ENCODE data around the gene YWHAQ.
"Not testable (repeated sequence)": the region's sequence is repeated elsewhere in the genome, so short reads cannot be mapped to it uniquely, and the experiment has no call there.

The YWHAQ gene

DNA sequence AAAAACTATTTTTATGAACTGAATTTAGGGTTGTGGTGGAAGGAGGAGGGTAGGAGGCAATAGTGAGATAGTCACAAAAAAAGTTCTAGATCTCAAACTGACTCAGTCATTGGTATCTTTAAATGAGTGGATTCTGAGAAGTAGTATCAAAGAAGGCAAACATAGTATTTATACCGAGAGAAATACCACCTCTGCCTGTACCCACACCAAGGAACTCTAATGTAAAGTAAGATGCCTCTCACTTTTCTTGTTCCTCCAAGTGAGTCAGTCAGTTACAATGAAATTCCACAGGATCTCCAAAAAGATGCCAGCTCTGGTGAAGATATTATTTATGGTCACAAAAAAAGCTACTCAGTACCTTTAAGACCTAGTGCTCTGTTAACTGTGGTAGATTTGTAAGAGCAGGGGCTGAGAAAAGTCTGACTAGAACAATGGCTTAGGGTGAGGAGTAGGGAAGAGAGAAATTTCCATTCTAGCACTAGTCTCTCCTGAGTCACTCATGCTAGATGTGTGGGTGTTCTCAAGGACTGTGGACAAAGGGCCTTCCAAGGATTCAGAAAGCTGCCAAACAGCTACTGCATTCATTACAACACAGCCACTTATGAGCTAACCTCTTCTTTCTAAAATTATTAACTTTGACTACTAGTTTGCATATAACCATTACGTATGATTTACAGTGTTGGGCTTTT is 36.3 kb downstream of the YWHAQ start:
- no peak for DNase-seq (ENCODE audit: low read depth)

DNA sequence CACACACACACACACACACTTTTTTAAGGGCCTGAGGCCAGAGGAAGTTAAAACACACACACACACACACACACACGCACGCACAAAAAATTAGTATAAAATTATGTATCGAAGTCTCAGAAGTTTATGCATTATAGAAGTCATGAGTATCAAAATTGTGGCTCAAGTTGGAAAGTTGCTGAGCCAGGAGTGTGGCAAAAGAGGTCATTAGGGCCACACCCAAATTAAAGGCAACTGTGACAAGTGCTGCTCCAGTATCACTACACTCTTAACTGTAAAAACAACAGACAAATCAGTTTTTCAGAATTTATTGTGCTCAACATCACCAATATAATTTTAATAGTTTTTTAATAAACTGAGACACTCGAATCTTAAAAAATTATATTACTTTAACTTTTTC is 36.9 kb downstream of the YWHAQ start:
- no peak for DNase-seq (ENCODE audit: low read depth)

DNA sequence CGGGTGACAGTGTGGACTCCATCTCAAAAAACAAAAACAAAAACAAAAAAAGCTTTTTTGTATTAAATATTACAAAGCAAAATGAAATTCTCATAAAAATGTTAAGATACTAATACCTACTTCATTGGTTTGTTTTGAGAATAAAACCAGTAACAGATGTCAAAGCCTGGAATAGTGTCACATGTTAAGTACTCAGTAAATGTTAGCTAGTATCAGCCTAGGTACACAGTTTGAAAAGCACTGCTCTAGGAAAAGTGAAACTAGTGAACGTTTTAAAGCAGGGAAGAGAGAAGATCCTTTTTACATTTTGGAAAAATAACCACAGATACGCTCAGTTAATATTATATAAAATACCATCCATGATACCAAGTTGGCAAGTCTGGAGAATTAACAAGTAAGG is 38.1 kb downstream of the YWHAQ start:
- DNase-seq (ENCODE audit: low read depth), result no peak

DNA sequence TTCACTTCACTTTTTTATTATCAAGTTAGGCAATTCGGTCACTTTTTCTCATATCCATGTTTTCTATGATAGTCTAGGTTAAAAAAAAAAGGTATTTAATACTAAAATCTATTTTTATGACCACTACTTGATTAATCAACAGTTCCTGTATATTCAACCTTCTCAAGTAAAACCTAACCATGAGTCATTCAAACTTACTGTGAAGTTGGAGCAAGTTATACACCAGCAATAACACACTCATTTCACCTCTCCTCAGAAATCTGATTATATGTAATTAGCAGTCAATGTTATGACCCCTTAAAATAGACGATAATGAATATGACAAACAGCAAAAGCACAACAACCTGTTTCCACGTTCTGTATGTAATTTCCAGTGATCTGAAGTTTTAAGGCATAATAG is 40.2 kb downstream of the YWHAQ start:
- DNase-seq (ENCODE audit: low read depth), result no peak

DNA sequence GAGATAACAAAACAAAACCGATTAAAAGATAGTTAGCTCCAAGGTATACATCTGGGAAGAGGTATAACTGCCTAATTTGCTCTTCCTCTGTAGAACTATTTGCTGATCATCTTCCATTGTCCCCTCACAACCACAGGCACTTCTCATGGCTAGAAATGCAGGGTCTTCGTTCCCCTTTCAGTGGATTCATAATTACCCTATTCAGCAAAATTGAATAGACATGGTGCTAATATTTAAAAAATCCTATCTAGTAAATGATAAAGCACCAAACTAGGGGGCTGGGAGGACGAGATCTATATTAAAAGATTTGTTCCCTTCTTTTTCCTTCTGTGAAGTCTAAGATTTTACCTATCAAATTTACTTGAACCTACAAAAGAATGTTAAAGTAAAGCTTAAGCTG is 44.3 kb downstream of the YWHAQ start:
- DNase-seq (ENCODE audit: low read depth), result no peak

DNA sequence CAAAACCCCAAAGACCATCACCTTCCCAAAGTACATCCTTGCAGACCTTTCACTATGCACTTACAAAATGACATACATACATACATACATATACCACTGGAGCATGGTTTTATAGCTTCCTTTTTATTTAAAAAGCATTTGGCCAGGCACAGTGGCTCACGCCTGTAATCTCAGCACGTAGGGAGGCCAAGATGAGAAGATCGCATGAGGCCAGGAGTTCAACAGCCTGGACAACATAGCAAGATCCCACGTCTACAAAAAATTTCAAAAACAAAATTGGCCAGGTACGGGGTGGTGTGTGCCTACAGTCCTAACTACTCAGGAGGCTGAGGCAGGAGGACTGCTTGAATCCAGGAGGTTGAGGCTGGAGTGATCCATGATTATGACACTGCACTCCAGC is 45.3 kb downstream of the YWHAQ start:
- no peak for DNase-seq (ENCODE audit: low read depth)

DNA sequence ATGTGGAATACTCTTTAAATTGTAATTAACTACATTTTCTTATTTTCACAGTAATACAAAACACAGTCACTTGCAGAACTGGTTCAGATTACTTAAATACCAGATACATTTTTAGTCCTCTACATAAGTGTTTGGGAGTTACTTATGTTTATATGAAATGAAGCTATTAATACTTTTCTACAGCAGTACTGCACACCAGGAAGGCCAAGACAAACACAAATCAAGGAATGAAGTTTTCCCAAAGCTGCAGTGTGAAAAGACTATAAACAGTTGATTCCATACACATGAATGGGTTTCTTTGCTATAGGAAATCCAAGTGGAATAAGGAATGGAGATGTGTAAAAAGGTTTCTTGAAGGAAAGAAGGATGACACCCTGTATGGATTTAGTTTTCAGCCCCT is 45.9 kb downstream of the YWHAQ start:
- not testable (repeated sequence) for DNase-seq (ENCODE audit: low read depth)

DNA sequence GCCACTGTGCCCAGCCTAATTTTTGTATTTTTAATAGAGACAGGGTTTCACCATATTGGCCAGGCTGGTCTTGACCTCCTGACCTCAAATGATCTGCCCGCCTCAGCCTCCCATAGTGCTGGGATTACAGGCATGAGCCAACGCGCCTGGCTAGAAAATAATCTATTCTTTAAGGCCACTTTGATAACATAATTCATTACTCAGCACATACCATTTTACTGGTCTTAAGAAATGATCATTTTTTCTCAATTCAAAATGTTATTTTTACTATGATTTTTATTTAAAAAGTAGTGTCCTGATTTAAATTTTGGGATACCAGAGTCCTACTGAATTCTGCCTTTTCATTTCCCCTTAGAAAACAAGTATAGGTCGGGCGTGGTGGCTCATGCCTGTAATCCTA is 48.2 kb downstream of the YWHAQ start:
- no peak for DNase-seq (ENCODE audit: low read depth)

DNA sequence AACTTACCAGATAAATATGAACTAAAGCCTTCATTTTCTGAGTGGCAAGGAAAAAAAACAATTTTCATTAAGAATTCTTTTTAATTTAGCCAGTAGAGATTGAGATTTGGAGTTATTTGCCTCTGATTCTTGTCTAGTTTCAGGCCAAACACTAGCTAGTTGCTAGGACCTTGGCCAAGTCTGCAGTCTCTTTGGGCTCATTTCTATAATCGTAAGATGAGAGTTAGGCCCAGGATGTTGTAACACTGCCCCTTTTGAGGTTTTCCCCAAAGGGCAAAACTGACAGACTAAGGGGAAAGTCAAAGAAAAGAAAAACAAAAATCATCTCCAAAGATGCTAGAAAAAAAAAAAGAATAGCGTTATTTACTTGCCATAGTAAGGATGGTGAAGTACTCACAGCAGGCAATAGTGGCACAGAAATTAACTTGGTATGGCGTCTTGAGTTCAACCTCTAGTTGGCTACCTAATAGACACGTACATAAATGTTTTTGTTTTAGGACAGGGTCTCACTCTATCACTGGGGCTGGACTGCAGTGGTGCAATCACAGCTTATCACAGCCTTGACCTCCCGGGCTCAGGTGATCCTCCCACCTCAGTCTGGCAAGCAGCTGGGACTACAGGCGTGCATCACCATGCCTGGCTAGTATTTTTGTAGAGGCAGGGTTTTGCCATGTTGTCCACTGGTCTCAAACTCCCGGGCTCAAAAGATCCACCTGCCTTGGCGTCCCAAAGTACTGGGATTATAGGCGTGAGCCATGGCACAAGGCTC is 52.1 kb downstream of the YWHAQ start:
- no peak for DNase-seq (ENCODE audit: low read depth)

DNA sequence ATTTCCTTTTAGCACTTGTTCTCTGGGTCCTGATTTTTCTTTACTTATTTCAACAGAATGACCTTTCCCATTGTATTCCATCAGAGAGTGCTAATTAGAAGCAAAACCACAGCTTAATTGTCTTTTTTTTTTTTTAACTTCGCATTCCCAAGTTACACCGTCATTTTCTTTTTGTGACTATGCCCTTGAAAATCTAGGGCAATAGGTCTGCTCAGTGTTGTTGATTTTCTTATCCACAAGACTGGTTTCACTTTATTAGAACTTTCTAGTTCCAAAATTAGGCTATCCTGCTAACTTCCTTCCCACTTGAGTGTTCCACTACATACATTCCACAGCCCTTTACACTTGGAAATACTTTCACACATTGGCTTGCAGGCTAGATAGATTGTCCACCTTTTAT is 56.5 kb downstream of the YWHAQ start:
- DNase-seq (ENCODE audit: low read depth), result no peak

DNA sequence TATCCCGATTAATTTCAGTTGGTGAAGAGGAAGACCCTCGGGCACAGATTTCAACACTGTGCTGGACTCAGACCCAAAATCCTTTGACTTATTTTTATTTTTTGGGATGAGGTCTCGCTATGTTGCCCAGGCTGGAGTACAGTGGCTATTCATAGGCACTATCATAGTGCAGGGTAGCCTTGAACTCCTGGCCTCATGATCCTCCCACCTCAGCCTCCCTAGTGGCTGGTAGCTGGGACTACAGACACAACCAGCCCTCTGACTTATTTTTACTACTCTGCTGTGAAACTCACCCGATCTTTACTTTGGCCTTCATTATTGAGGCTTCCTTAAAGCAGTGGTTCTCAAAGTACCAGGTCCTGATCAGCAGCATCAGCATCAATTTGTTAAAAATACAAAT is 57.0 kb downstream of the YWHAQ start:
- DNase-seq (ENCODE audit: low read depth), result no peak

DNA sequence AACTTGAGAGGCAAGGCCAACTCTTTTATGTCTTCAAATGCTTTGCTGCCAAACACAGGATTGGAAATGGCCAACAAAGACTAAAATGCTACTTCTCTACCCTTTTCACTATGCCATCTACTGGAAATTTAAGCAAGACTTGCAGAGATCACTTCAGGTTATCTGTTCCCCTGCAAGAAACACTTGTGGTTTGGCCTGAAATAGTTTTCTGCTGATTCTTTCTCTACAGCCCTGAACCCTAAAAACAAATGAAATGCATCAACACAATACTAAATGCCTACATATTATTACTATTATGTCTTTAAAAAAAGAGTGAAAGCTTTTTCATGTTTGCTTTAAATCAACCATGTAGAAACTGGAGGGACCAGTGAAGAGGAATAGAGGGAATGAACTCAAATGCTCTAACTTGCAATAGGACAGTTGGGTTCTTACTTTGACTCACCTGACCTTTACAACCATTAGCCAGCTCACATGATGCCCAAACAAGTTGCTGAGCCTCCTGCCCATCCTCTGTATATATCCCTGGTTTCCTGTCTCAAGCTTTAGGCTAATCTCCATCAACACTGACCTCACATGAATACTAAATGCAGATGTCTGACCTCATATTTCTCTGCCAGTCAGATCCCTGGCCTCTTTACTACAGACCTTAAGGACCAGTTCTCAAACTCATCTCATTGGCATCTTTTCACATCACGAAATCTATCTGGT is 57.6 kb downstream of the YWHAQ start:
- no peak for DNase-seq (ENCODE audit: low read depth)

DNA sequence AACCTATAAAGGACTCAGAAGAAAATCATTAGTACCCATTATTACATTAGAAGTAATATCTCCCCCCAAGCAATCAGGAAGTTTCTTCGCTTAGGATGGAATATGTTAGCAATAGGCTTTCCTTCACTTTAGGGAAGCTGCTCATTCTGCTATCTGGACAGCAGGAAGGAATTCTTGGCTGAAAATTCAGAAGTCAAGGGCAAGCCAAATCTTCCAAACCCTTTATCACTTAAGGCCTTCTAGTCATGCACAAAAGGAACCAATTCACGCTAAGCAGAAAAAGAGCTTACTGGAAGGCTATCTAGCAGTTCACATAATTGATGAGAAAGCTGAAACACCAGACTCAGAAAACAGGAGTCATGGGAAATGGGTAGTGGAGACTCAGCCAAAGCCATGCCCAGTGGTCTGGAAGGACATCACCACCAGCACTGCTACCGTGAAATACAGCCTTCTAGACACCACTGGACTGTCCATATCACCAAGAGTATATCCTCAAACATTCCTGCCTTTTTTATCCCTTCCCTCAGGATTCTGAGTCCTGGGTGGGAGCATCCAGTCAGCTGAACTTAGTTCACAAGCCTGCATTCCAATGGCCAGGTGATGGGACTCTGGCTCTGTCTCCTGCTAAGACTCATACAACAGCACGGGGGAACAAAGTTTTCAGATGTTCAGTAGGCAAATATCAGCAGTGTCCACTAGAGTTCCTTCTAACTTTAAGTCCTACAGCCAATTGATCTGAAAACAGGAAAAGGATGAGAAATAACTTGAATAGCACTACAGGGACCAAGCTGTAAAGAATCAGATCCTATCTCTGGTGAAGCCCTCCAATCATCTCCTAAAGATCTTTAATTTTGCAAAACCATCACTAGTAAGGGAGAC is 60.4 kb downstream of the YWHAQ start:
- no peak for DNase-seq (ENCODE audit: low read depth)

DNA sequence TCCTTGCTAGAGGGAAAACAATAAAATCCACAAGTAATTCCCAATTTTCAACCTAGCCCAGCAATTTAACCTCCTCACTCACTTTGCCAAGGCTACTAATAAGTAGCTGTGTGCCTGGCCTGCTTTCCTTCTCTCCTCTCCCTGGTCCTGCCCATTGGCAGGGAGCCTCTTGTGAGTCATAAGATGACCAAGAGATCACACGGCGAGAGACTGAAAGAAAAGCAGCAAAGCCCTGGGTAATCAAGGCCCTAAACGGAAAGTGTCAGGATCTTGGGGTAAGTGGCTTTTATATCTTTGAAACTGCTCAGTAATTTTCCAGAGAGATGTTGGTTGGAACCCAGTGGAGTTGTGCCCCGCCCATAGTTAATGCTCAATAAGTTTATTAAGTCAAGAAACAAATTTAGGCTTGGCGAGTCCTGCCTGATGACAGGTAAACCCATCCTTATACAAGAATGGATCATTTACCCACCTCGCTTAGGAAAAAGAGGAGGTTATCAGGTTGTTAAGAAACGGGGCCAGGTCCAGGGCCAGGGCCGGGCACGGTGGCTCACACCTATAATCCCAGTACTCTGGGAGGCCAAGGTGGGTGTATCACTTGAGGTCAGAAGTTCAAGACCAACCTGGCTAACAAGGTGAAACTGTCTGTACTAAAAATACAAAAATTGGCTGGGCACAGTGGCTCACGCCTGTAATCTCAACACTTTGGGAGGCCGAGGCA is 65.2 kb downstream of the YWHAQ start:
- no peak for DNase-seq (ENCODE audit: low read depth)

DNA sequence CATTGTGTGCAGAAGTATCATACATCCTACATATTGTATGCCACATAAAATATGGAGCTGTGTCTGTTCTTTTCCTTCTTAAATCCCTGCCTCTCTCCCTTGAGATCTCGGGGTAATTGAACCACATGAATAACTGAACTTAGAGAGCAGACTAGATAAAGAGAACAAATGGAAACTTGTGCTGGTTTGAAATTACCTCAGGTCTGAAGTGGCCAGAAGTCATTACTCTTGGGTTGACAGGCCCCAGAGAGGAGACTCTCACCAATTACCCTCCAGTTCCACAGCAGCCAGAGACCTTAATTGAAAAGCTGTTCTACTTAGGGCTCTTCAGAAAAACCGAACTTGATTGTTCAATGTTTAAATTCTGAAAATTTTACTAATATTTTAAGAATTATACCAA is 70.2 kb downstream of the YWHAQ start:
- DNase-seq (ENCODE audit: low read depth), result no peak

DNA sequence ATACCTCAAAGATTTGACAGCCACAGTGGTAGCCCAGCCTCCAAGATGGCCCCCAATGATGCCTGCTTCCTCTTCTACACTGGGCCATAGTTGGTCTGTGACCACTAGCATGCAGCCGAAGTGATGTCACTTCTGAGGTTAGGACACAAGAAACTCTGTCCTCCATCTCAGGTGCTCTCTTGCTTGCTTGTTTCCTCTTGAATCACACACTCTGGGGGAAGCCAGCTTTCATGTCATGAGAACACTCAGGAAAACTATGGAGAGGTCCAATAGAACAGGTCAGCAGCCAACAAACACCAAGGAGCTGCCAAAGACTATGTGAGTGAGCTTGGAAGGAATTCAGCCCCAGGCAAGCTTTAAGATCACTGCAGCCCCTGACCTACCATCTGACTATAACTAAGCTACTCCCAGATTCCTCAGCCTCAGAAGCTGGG is 71.8 kb downstream of the YWHAQ start:
- DNase-seq (ENCODE audit: low read depth), result no peak

DNA sequence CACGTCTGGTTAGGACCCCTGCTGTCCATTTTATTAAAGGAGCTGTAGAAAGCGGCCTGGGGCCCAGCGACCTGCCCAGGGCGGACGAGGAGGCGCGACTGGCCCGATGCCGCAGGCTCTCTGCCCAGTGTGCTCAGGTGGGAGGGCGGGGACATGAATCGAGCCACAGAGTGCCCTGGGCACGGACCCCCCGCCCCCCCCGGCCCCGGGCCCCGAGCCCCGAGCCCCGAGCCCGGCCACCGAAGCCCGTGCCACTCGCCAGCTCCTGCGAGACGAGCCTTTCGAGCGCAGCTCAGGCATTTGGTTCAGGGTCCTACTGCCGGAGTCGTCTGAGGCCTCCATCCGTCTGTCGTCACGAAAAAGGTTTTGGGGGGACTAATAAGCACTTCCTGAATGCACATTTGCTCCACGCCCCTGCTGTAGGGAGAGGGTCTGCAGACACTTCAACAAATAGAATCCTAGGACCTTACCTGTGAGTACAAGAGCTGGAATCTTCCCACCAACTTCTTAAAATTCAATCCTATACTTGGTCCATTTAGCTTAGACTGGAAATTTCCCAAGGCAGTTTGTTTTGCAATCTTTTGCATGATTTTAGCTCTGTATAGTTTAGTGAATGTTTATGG is 74.6 kb downstream of the YWHAQ start:
- no peak for DNase-seq (ENCODE audit: low read depth)

DNA sequence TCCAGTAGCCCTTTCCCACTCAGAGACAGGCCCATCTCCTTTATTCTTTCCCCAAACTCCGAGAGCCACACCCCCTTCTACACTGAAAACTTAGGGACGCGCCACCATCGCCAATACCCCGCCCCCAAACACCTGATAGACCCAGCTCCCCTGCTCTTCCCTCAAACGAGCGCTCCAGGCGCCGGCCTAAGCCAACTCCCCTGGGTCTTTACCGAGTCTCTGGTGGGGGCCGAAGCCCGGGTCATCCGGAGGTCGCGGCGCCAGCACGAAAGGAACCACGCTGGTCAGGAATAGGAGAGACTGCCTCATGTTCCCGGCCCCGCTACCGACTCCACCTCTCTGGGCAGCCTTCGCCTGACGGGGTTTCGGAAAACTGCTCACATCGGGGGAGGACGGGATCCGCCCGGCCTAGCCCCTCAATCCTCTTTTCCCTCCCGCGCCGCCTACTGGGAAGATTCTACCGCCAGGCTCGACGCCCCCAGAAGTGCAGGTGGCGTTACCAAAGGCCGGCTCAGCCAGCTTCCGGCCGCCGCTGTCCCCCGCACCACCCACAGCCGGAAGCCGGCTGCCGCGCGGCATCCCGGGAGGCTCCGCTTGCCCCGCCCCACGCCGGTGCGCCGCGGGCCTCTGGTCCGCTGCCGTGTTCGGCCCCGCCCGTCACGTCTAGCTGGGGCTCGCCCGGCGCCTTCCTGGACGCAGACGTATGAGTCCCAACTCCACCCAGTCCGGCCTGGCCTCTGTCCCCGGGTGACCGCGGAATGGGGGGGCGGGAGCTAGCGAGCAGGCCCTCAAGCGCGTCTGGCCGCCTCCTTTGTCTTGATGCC is 75.3 kb downstream of the YWHAQ start, which contains the start of gene ADAM17:
ADAM17 (minus strand) TSS at position 534 of the 824 bp plus-strand sequence; CDS start at position 309, 225 bp downstream.
- DNase-seq (ENCODE audit: low read depth), result peak; percentile 69

DNA sequence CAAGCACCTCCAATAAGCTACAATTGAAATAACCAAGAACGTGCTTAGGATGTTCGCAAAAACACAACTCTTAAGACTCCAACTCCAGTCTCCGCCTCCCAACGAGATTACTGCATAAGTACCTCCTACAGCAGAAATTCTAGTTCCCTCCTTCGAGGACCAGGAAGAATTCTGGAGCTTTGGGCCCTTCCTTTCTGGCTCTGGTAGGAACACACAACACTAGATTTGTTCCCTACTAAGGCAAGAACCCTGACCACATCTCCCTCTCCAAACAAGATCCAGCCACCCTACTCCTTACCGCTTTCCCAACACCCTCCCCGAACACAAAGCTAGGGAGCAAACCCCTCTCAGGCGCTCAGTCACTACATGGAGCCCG is 75.9 kb downstream of the YWHAQ start:
- DNase-seq (ENCODE audit: low read depth), result no peak

All from stimulated activated CD8-positive, alpha-beta memory T cell treated with anti-CD3 and anti-CD28 coated beads, Interleukin-12 subunit alpha, Interleukin-12 subunit beta, amount 100 ng/mL, for 1 hour (primary cell).